ENCODE results near the gene KRTAP13-4. TPM values are rescaled to one million over a fixed set of nuclear protein-coding genes. Genes with fewer than 3 reads are reported as not detected.

KRTAP13-4 gene
- total RNA-seq, 1 donor from 2014 or later: not detected

DNA sequence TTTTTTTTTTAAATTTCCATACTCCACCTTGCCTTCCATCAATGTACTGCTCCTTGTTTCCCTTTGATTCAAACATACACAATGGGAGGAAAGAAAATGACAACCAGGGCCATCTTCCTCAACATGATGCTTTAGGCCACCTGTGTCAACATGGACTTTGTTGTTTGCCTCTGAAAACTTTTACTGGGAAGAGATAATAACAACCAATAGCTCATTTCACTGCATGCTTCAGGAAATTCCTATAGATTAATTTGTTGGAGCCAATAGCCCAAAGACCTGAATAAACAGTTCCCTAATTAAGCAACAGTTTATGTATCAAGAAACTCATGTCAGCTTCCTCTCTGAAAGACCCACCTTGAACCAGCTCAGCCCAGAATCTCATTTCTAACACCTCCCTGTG lies 13.2 kb downstream of the KRTAP13-4 start:
- H3K36me3 ChIP-seq (ENCODE audit: control insufficient read depth, insufficient read depth, low read length): no peaks in the 10 kb centered on the region
- DNase-seq (ENCODE audit: low read depth): no peak
- no peak overlapping the region for H3K4me3 ChIP-seq (ENCODE audit: low read depth, low read length)
- H3K27me3 ChIP-seq (ENCODE audit: control insufficient read depth, insufficient read depth, low read length): no peaks in the 10 kb centered on the region
- no peak for TF ChIP-seq CTCF (IDR thresholded peaks at IDR 0.05; ENCODE audit: insufficient read depth, low read length, poor library complexity, severe bottlenecking)

DNA sequence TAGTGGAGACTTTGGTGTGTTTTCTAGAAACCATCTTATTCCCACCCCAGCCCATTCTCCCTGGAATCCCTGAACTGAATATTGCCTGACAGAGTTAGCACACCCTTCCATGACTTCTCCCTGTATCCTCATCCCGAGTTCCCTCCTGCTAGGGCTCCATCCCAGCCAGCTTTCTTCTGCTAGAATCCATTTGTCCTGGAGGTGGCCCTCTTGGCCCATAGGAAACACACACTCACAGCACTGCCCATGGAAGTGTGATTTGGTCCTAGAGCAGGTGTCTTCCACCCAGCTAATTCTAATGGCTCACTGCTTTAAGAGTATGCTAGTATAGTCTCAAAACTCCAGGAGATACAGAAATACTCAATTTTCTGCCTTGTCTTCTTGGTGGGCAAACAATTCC lies 14.2 kb downstream of the KRTAP13-4 start:
- TF ChIP-seq CTCF (IDR thresholded peaks at IDR 0.05; ENCODE audit: insufficient read depth, low read length, poor library complexity, severe bottlenecking): no peak
- DNase-seq (ENCODE audit: low read depth): no peak
- H3K27me3 ChIP-seq (ENCODE audit: control insufficient read depth, insufficient read depth, low read length): no peaks in the 10 kb centered on the region
- H3K4me3 ChIP-seq (ENCODE audit: low read depth, low read length): no peak overlapping the region
- no peaks in the 10 kb centered on the region for H3K36me3 ChIP-seq (ENCODE audit: control insufficient read depth, insufficient read depth, low read length)

DNA sequence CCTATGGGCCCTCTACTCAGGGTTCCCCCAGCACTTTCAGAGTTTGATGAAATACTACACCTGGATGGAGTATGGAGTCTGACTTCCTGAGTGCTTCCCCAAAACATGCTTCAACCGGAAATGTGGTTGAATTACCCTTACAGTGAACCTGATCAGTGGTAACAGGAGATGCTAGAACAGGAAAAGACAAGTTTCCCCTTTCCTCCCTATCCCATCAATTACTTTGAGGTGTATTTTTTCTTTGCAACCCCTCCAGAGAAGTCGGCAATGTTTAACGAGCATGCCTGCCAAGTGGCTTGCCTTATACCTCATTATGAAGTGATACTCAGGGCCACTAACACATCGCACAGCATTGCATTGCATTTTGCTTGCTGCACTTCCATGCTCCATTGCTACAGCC lies 17.0 kb downstream of the KRTAP13-4 start:
- Histone ChIP-seq H3K36me3 (ENCODE audit: control insufficient read depth, insufficient read depth, low read length) (no peaks in the 10 kb centered on the region), H3K27me3 (ENCODE audit: control insufficient read depth, insufficient read depth, low read length) (no peaks in the 10 kb centered on the region), H3K4me3 (ENCODE audit: low read depth, low read length) (no peak overlapping the region)
- no peak for DNase-seq (ENCODE audit: low read depth)
- TF ChIP-seq CTCF (IDR thresholded peaks at IDR 0.05; ENCODE audit: insufficient read depth, low read length, poor library complexity, severe bottlenecking): no peak

DNA sequence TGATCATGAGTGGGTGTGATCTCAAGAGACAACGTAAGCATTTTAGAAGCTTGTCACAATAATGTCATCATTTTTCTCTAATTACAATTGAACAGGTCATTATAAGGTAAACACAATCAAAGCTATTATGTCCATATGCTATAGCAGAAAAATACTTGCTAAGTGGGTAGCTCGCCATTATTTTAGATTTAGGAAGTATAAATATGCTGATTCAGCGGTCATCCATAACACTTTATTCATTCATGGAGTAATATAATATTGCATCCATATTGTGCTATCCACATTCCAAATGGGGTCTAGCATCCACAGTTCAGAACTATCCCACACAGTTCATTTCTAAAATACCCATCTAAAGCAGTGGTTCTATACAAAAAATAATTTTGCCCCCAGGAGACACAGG lies 18.5 kb downstream of the KRTAP13-4 start:
- H3K36me3 ChIP-seq (ENCODE audit: control insufficient read depth, insufficient read depth, low read length): no peaks in the 10 kb centered on the region
- H3K27me3 ChIP-seq (ENCODE audit: control insufficient read depth, insufficient read depth, low read length): no peaks in the 10 kb centered on the region
- H3K4me3 ChIP-seq (ENCODE audit: low read depth, low read length): no peak overlapping the region
- no peak for TF ChIP-seq CTCF (IDR thresholded peaks at IDR 0.05; ENCODE audit: insufficient read depth, low read length, poor library complexity, severe bottlenecking)
- no peak for DNase-seq (ENCODE audit: low read depth)

GRCh38 chr21:30463713-30464112 lies 33.7 kb downstream of the KRTAP13-4 start:
- H3K27me3 ChIP-seq (ENCODE audit: control insufficient read depth, insufficient read depth, low read length): no peaks in the 10 kb centered on the region
- H3K36me3 ChIP-seq (ENCODE audit: control insufficient read depth, insufficient read depth, low read length): no peaks in the 10 kb centered on the region
- DNase-seq (ENCODE audit: low read depth): no peak
- TF ChIP-seq CTCF (IDR thresholded peaks at IDR 0.05; ENCODE audit: insufficient read depth, low read length, poor library complexity, severe bottlenecking): peak; percentile 63
- no peak overlapping the region for H3K4me3 ChIP-seq (ENCODE audit: low read depth, low read length)

GRCh38 chr21:30468900-30469714 lies 39.1 kb downstream of the KRTAP13-4 start:
- H3K36me3 ChIP-seq (ENCODE audit: control insufficient read depth, insufficient read depth, low read length): no peaks in the 10 kb centered on the region
- H3K27me3 ChIP-seq (ENCODE audit: control insufficient read depth, insufficient read depth, low read length): no peaks in the 10 kb centered on the region
- no peak for TF ChIP-seq CTCF (IDR thresholded peaks at IDR 0.05; ENCODE audit: insufficient read depth, low read length, poor library complexity, severe bottlenecking)
- no peak for DNase-seq (ENCODE audit: low read depth)
- no peak overlapping the region for H3K4me3 ChIP-seq (ENCODE audit: low read depth, low read length)

All from kidney epithelial cell (primary cell).